ENCODE data around the gene MAPRE2. TPM values are rescaled to one million over a fixed set of nuclear protein-coding genes. Genes with fewer than 3 reads are reported as not detected.

The MAPRE2 gene
- total RNA-seq, 1 experiment from 2014 or later = 2.8 TPM

- no peaks in the 10 kb centered on the region for H3F3A ChIP-seq (ENCODE audit: low read length, unreplicated experiment)
- CTCF ChIA-PET = no interaction called here
- no peak overlapping the region for H3K4me3 ChIP-seq (ENCODE audit: low read length)
- no peaks in the 10 kb centered on the region for H3K9me3 ChIP-seq (ENCODE audit: low read length)
- no peak overlapping the region for H2AFZ ChIP-seq (ENCODE audit: low read length)
- no peak for TF ChIP-seq CTCF (conservative IDR thresholded peaks at IDR 0.05; ENCODE audit: low read depth, low read length)
- TF ChIP-seq EZH2phosphoT487 (IDR thresholded peaks at IDR 0.05; ENCODE audit: borderline replicate concordance, low read length) = no peak
- no peak for TF ChIP-seq EZH2 (IDR thresholded peaks at IDR 0.05; ENCODE audit: low read length, unreplicated experiment)
- H4K20me1 ChIP-seq (ENCODE audit: low read length) = no peaks in the 10 kb centered on the region
- DNase-seq (no peak), ATAC-seq (no peak)
- H3K79me2 ChIP-seq (ENCODE audit: low read length) = no peaks in the 10 kb centered on the region
- intact Hi-C loops (cut with micrococcal nuclease) = no loop called here
- no peaks in the 10 kb centered on the region for H3K4me1 ChIP-seq (ENCODE audit: insufficient read depth, low read length)
- no peak overlapping the region for H3K27ac ChIP-seq (ENCODE audit: low read length)
- POLR2A ChIA-PET (ENCODE audit: unreplicated experiment) = no interaction called here
- H3K27me3 ChIP-seq (ENCODE audit: low read length) = no peaks in the 10 kb centered on the region
- no TSS peak for BruUV-seq (replicated peaks)
- no peak overlapping the region for H3K4me2 ChIP-seq (ENCODE audit: low read length)
- no peak overlapping the region for H3K9ac ChIP-seq (ENCODE audit: low read length)
- no peaks in the 10 kb centered on the region for H3K9me2 ChIP-seq (replicated peaks; ENCODE audit: low read length)
- no peaks in the 10 kb centered on the region for H3K36me3 ChIP-seq (ENCODE audit: low read depth, low read length)
These were observed 8.9 kb downstream of the MAPRE2 start for GRCh38 chr18:35050028-35050546.

- Histone ChIP-seq H3K27me3 (ENCODE audit: low read length) (no peaks in the 10 kb centered on the region), H3F3A (ENCODE audit: low read length, unreplicated experiment) (no peaks in the 10 kb centered on the region), H3K4me3 (ENCODE audit: low read length) (no peak overlapping the region), H3K9me2 (replicated peaks; ENCODE audit: low read length) (no peaks in the 10 kb centered on the region), H2AFZ (ENCODE audit: low read length) (no peak overlapping the region), H3K36me3 (ENCODE audit: low read depth, low read length) (no peaks in the 10 kb centered on the region), H4K20me1 (ENCODE audit: low read length) (no peaks in the 10 kb centered on the region), H3K4me1 (ENCODE audit: insufficient read depth, low read length) (no peaks in the 10 kb centered on the region), H3K9ac (ENCODE audit: low read length) (no peak overlapping the region), H3K9me3 (ENCODE audit: low read length) (no peaks in the 10 kb centered on the region), H3K27ac (ENCODE audit: low read length) (no peak overlapping the region), H3K4me2 (ENCODE audit: low read length) (no peak overlapping the region), H3K79me2 (ENCODE audit: low read length) (no peaks in the 10 kb centered on the region)
- TF ChIP-seq EZH2 (IDR thresholded peaks at IDR 0.05; ENCODE audit: low read length, unreplicated experiment) (no peak), CTCF (conservative IDR thresholded peaks at IDR 0.05; ENCODE audit: low read depth, low read length) (no peak), EZH2phosphoT487 (IDR thresholded peaks at IDR 0.05; ENCODE audit: borderline replicate concordance, low read length) (no peak)
- intact Hi-C loops (cut with micrococcal nuclease) = no loop called here
- DNase-seq = no peak
- no peak for ATAC-seq
- ChIA-PET CTCF (no interaction called here), POLR2A (ENCODE audit: unreplicated experiment) (no interaction called here)
- BruUV-seq (replicated peaks) = no TSS peak
These were observed 9.5 kb downstream of the MAPRE2 start for GRCh38 chr18:35050705-35051195.

- ChIA-PET CTCF (no interaction called here), POLR2A (ENCODE audit: unreplicated experiment) (no interaction called here)
- Histone ChIP-seq H2AFZ (ENCODE audit: low read length) (no peak overlapping the region), H3K9me3 (ENCODE audit: low read length) (no peaks in the 10 kb centered on the region), H3K36me3 (ENCODE audit: low read depth, low read length) (no peaks in the 10 kb centered on the region), H3F3A (ENCODE audit: low read length, unreplicated experiment) (no peaks in the 10 kb centered on the region), H3K9ac (ENCODE audit: low read length) (no peak overlapping the region), H3K4me3 (ENCODE audit: low read length) (no peak overlapping the region), H3K4me1 (ENCODE audit: insufficient read depth, low read length) (no peaks in the 10 kb centered on the region), H3K79me2 (ENCODE audit: low read length) (no peaks in the 10 kb centered on the region), H4K20me1 (ENCODE audit: low read length) (no peaks in the 10 kb centered on the region), H3K27ac (ENCODE audit: low read length) (no peak overlapping the region), H3K4me2 (ENCODE audit: low read length) (no peak overlapping the region), H3K27me3 (ENCODE audit: low read length) (no peaks in the 10 kb centered on the region), H3K9me2 (replicated peaks; ENCODE audit: low read length) (no peaks in the 10 kb centered on the region)
- TF ChIP-seq CTCF (conservative IDR thresholded peaks at IDR 0.05; ENCODE audit: low read depth, low read length) (no peak), EZH2 (IDR thresholded peaks at IDR 0.05; ENCODE audit: low read length, unreplicated experiment) (no peak), EZH2phosphoT487 (IDR thresholded peaks at IDR 0.05; ENCODE audit: borderline replicate concordance, low read length) (no peak)
- ATAC-seq (no peak), DNase-seq (no peak)
- intact Hi-C loops (cut with micrococcal nuclease) = no loop called here
- BruUV-seq (replicated peaks) = no TSS peak
These were observed 10.6 kb downstream of the MAPRE2 start for GRCh38 chr18:35051641-35052377.
